H1 (cell line): ENCODE data around the gene MYPOP.

Experiments
- ATF3 ChIP-seq: IDR thresholded peaks from 2 replicates; pipeline ENCODE4 v1.6.1; 2011; ENCODE audit warnings: low read depth, mild to moderate bottlenecking, low read length; ENCODE audit not compliant: insufficient read depth
- BACH1 ChIP-seq: IDR thresholded peaks from 2 replicates; pipeline ENCODE4 v1.6.1; 2012; ENCODE audit warnings: low read length, improper control_type of control experiment
- CHD7 ChIP-seq: fragments of 300-600 bp; sonication (generic); IDR thresholded peaks from 2 replicates; pipeline ENCODE4 v1.7.1; 2012; ENCODE audit warnings: low read length, moderate library complexity, mild to moderate bottlenecking, inconsistent platforms; ENCODE audit not compliant: insufficient replicate concordance
- CREB1 ChIP-seq: IDR thresholded peaks from 2 replicates; pipeline ENCODE4 v1.6.1; 2012; ENCODE audit warnings: inconsistent platforms
- CTCF ChIP-seq, 3 experiments: IDR thresholded peaks; 1 replicate in 2 of 3; 2 replicates in 1 of 3; pipeline versions ENCODE4 v1.5.1 to v1.6.1; 2011; ENCODE audit warnings: low read length in 3 of 3, mild to moderate bottlenecking in 3 of 3, inconsistent platforms in 2 of 3, low read depth in 1 of 3, moderate library complexity in 1 of 3; ENCODE audit not compliant: insufficient read depth in 1 of 3; ENCODE audit errors: control extremely low read depth in 1 of 3
- EZH2 ChIP-seq: fragments of 200-600 bp; sonication (generic); IDR thresholded peaks from 2 replicates; pipeline ENCODE4 v1.7.1; 2012; ENCODE audit warnings: low read depth, mild to moderate bottlenecking, moderate library complexity, low read length, inconsistent platforms; ENCODE audit not compliant: severe bottlenecking
- GABPA ChIP-seq: IDR thresholded peaks from 2 replicates; pipeline ENCODE4 v1.6.1; 2011; ENCODE audit warnings: mild to moderate bottlenecking, low read length, moderate library complexity, borderline replicate concordance; ENCODE audit not compliant: insufficient read depth
- HDAC2 ChIP-seq, 2 experiments: fragments of 300-600 bp in 1 of 2; sonication (generic) in 1 of 2; IDR thresholded peaks; 2 replicates each; pipeline ENCODE4 v1.6.1; 2011 to 2012; ENCODE audit warnings: low read depth in 2 of 2, low read length in 2 of 2, mild to moderate bottlenecking in 2 of 2, moderate library complexity in 2 of 2, borderline replicate concordance in 1 of 2, inconsistent platforms in 1 of 2
- JUND ChIP-seq: IDR thresholded peaks from 2 replicates; pipeline ENCODE4 v1.6.1; 2011; ENCODE audit warnings: mild to moderate bottlenecking, improper control_type of control experiment, low read length
- RAD21 ChIP-seq, 2 experiments: IDR thresholded peaks in 1 of 2; conservative IDR thresholded peaks in 1 of 2; 2 replicates each; pipeline ENCODE4 v1.6.1; 2011; ENCODE audit warnings: low read depth in 2 of 2, low read length in 2 of 2, improper control_type of control experiment in 1 of 2, inconsistent platforms in 1 of 2, mild to moderate bottlenecking in 1 of 2, moderate library complexity in 1 of 2
- SP2 ChIP-seq: IDR thresholded peaks from 2 replicates; pipeline ENCODE4 v1.6.1; 2012; ENCODE audit warnings: mild to moderate bottlenecking, low read length, inconsistent platforms
- TAF1 ChIP-seq: IDR thresholded peaks from 2 replicates; pipeline ENCODE4 v1.6.1; 2011; ENCODE audit warnings: mild to moderate bottlenecking, low read depth, low read length
- TBP ChIP-seq: IDR thresholded peaks from 2 replicates; pipeline ENCODE4 v1.6.1; 2011; ENCODE audit warnings: low read depth, low read length, improper control_type of control experiment

GRCh38 chr19:45933759-45934158 lies 31.3 kb upstream of the MYPOP start:
- TF ChIP-seq TBP (no peak), CTCF (IDR thresholded peaks at IDR 0.05; ENCODE audit: control extremely low read depth in 1 of 3, insufficient read depth in 1 of 3, low read depth in 1 of 3, low read length in 3 of 3) (no peak), CHD7 (no peak), BACH1 (no peak), TAF1 (no peak), GABPA (no peak), CREB1 (no peak), HDAC2 (IDR thresholded peaks at IDR 0.05; ENCODE audit: borderline replicate concordance in 1 of 2, low read depth in 2 of 2, low read length in 2 of 2) (no peak), EZH2 (no peak), SP2 (no peak), JUND (no peak), ATF3 (no peak), RAD21 (IDR thresholded peaks at IDR 0.05 in 1 of 2, conservative IDR thresholded peaks at IDR 0.05 in 1 of 2; ENCODE audit: low read depth in 2 of 2, low read length in 2 of 2) (no peak)
